RWPE1 (cell line): ENCODE measurements around the gene CGRRF1.

Source experiments
- CTCF ChIA-PET: fragments of 350-600 bp; sonication (Branson Sonifier 250); formaldehyde crosslinking; extraction: SDS; loops from one replicate; lab custom pipeline; 2021; lab: Yijun Ruan, JAX
- POLR2A ChIA-PET: fragments of 400-600 bp; formaldehyde crosslinking; extraction: SDS; loops from one replicate; lab custom pipeline; 2020; ENCODE audit warnings: antibody characterized with exemption; ENCODE audit not compliant: low non-redundant PET; lab: Yijun Ruan, JAX
- DNase-seq: peaks from one replicate; pipeline ENCODE4 v3.0.0; 2012; ENCODE audit warnings: low spot score
- H3K27ac ChIP-seq: fragments of 450-650 bp; 2 replicates; pipeline ENCODE4 v1.5.1; 2017
- CTCF ChIP-seq: fragments of 450-650 bp; conservative IDR thresholded peaks from 2 replicates; pipeline ENCODE4 v1.5.1; 2017; ENCODE audit warnings: low read depth, mild to moderate bottlenecking

The CGRRF1 gene

GRCh38 chr14:54532111-54533012 is 22.7 kb downstream of the CGRRF1 start:
- POLR2A ChIA-PET = no interaction called here
- no peak for DNase-seq
- TF ChIP-seq CTCF = no peak
- CTCF ChIA-PET = interaction anchor here (0.5 kb wide), 1 partner anchor 222 kb away, joined by 4 read pairs; no protein-coding TSS in a partner anchor
- H3K27ac ChIP-seq = no peak overlapping the region

- CTCF ChIA-PET = no interaction called here
- POLR2A ChIA-PET = no interaction called here
- no peak for TF ChIP-seq CTCF
- DNase-seq = no peak
- no peak overlapping the region for H3K27ac ChIP-seq
These were observed 23.4 kb downstream of the CGRRF1 start for GRCh38 chr14:54533100-54533499.

DNA sequence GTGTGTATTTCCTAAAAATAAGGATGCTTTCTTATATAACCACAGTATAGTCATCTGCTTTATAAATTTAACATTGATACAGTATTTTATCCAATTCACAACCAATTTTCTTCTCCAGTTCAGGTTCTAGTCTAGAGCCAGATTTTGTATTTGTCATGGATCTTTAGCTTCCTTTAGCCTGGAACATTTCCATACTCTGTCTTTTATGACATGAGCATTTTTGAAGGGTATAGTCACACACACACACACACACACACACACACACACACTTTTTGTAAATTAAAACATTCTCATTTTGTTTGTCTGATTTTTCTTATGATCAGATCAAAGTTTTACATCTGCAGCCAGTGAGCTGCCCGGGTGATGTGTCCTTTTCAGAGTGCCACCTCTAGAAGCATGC is 25.4 kb downstream of the CGRRF1 start:
- DNase-seq = no peak
- ChIA-PET POLR2A (no interaction called here), CTCF (interaction anchor here (0.6 kb wide), 3 partner anchors 24 to 221 kb away, joined by 3 read pairs; no protein-coding TSS in a partner anchor)
- H3K27ac ChIP-seq = no peak overlapping the region
- TF ChIP-seq CTCF = no peak

DNA sequence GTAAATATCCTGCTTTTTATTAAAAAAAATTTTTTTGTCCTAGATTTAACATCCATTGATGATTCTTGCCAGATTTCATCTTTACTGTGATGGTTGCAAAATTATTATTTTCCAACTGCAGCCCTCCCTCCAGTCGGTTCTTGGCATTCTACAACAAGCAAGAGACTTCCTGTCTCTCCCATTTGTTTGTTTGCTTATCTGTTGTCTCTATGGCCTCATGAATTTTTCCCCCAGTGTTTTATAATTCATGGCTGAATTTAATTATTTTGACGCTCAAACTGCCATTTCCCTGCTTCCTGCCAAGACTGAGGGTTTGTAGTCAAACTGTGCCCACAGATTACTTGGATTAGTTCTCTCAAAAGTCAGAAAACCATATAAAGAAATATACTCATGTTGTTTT is 25.9 kb downstream of the CGRRF1 start:
- no peak for TF ChIP-seq CTCF
- ChIA-PET CTCF (interaction anchor here (0.5 to 0.6 kb wide), 3 partner anchors 24 to 221 kb away, joined by 3 read pairs; partner anchors contain the start of gene CGRRF1), POLR2A (no interaction called here)
- no peak overlapping the region for H3K27ac ChIP-seq
- DNase-seq = no peak

DNA sequence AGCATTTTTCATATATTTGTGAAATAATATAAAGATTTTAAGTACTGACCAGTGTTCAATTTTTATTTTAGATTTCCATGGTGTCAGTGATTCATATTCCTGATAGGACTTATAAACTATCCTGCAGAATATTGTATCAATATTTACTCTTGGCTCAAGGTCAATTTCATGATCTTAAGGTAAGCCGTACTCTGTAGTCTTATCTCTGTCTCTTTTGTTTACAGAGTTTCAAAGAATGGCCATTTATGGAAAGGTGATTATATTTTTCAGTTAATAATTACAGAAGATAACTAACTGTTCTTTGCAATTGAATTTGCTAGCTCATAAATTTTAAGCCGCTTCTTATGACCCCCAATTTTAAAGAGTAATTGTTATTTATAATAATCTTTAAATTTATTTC is 27.9 kb downstream of the CGRRF1 start:
- TF ChIP-seq CTCF = no peak
- H3K27ac ChIP-seq = no peak overlapping the region
- POLR2A ChIA-PET = no interaction called here
- DNase-seq = no peak
- CTCF ChIA-PET = no interaction called here

- ChIA-PET CTCF (no interaction called here), POLR2A (no interaction called here)
- no peak for DNase-seq
These were observed 28.3 kb downstream of the CGRRF1 start for GRCh38 chr14:54538055-54538454.

More at GRCh38 chr14:54538055-54538454, 28.3 kb downstream of the CGRRF1 start:
- TF ChIP-seq CTCF = no peak
- H3K27ac ChIP-seq = no peak overlapping the region
